GM19099 (cell line): ENCODE results near the gene BIRC2.

Experiments used
- POLR2A ChIP-seq: IDR thresholded peaks from 3 replicates; pipeline ENCODE4 v1.6.1; 2011; ENCODE audit warnings: low read depth; ENCODE audit not compliant: insufficient read length; ENCODE audit errors: extremely low read depth

BIRC2 gene

DNA sequence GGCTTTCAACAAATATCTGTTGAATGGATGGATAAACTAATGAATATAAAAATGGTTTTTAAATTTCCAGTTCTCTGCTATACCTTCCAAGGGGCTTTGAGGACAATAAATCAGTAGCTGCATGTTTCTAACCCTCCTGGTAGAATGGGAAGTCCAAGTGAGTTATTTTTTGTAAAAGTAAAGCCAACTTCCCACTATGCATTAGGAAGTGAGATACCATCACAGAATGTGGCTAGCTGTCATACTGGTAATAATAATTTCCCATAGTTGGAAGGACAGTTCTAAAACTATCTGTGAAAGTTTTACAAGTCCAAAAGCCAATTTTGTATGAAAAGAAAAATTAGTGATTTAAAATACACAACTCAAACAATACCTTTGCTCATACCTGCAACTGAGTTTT lies 55.5 kb downstream of the BIRC2 start:
- TF ChIP-seq POLR2A, result no peak

DNA sequence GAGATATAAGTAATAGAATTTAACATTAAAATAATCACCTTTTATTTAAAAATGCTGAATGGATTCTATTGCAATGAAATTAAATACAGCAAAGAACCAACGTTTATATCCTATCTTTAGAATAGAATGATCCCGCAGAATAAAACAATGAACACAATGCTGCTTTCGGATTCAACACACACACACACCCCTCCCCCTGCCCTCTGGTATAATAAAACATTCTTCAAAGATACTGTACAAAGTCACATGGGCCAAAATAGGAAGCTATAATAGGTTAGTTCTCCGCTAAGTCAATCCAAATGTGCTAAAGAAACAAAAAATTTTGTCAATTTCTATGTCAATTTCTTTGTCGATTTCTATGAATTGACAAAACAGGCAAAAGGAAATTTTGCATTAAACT lies 58.5 kb downstream of the BIRC2 start:
- TF ChIP-seq POLR2A, result no peak

DNA sequence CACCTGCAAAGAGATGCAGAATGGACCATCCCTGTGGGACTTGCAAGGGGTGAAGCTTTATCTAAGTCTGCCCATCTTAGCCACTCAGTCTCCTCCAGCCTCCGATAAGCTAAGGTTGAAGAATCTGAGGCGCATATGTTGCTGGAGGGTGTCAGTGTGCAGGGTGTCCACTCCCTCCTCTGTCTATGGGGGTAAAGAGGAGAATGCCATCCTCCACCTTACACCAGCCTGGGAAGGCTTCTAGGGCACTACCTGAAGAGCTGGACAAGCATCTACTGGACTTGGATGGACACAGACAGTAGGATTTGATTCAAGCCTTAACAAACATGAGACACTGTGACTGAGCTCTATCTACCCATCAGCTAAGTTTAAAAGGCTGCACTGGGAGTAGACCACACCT lies 59.1 kb downstream of the BIRC2 start:
- no peak for TF ChIP-seq POLR2A

DNA sequence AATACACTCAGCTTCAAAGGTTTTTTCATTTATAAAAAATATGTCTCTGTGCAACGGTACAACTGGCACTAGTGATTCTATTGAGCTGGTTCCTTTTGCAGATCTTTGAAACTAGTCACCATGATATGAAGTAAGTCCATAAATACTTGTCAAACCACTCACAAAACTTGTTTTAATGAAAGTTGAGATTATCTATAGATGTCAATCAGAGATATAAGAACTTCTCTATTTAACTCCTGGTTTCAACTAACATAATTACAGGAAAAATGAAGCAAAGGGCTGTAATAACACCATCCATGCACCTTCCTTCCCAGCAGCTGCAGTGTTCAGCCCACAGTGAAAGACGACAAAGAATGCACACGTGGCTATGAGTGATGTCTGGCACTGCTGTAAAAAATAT lies 60.9 kb downstream of the BIRC2 start:
- no peak for TF ChIP-seq POLR2A

DNA sequence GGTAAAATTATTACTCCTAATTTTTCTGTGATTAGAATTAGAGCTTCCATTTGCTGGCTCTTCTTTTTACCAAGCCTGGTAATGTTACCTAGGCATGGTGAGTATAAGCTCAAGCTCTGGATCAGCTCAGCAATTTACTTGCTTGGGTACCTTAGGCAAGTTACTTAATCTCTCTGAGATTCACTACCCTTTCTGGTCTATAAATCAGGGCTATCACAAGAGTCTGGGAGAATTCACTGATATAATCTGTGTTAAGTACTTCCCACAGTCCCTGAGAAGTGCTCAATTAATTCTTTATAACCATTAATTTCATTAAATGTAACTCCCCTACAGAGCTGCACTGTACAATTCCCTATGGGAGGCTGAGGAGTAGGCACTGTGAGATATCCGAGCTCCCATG lies 61.3 kb downstream of the BIRC2 start:
- no peak for TF ChIP-seq POLR2A

DNA sequence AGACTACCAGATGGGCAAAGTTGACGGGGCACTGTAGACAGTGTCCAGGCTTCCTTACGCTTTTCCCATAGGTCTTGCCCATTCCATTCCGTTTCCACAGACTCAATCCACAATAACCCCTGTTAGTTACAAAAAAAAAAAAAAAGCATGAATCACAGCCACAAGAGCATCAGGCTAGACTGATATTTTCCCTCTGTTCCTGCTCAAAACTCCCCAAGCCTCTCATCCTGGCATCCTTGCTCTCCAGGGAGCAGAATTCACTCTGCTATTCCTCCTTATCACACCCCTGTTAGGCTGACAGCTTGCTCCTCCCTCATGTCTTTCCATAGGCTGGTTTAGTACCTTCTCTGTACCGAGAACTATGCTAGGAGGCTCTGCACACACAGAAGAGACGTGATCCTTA lies 63.4 kb downstream of the BIRC2 start:
- TF ChIP-seq POLR2A, result no peak

DNA sequence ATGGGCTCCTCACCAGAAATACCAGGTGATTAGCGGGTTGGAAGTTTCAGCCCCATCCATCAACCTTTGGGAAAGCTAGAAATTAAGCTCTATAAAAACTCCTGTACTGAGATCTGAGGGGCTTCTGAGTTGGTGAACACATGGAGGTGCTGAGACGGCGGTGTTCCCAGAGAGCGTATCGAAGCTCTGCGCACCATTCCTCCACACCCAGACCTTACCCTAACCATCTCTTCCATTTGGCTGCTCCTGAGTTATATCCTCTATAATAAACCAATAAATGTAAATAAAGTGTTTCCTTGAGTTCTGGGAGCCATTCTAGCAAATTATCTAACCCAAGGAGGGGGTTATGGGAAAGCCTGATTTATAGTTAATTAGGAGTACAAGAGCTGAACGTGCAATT lies 64.1 kb downstream of the BIRC2 start:
- no peak for TF ChIP-seq POLR2A

DNA sequence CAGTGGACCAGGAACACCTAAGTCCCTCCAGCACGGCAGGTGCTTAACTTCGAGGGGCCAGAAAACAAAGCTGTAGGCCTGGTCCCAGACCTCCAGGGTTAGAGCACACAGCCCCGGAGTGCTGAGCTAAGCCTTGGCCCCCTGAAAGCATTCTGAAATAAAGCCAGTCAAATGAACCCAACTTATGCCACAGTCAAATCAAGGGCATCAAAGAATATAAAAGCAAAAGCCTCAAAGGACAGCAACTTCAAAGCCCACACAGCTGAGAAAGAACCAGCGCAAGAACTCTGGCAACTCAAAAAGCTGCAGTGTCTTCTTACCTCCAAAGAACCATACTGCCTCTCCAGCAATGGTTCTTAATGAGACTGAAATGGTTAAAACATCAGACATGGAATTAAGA lies 66.5 kb downstream of the BIRC2 start:
- TF ChIP-seq POLR2A, result no peak

DNA sequence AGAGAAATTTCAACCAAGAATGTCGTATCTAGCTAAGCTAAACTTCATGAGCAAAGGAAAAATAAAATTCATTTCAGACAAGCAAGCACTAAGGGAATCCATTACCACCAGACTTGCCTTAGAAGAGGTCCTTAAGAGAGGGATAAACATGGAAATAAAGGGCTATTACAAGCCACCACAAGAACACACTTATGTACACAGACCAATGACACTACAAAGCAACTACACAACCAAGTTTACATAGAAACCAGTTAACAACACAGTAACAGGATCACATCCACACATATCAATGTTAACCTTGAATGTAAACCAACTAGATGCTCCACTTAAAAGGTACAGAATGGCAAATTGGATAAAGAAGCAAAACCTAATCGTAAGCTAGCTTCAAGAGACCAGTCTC lies 67.5 kb downstream of the BIRC2 start:
- TF ChIP-seq POLR2A, result no peak

DNA sequence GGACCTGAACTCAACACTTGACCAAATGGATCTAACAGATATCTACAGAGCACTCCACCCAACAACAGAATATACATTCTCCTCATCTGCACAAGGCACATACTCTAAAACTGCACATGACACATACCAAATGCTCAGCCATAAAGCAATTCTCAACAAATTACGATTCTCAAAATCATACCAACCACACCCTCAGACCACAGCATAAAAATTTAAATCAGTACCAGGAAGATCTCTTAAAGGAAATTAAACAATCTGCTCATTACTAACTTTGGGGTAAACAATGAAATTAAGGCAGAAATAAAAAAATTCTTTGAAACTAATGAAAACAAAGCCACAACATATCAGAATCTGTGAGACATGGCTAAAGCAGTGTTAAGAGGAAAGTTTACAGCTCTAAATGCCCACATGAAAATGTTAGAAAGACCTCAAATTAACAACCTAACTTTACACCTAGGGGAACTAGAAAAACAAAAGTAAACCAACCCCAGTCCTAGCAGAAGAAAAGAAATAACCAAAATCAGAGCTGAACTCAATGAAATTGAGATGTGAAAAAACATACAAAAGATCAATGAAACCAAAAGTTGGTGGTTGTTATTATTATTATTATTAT lies 68.4 kb downstream of the BIRC2 start:
- no peak for TF ChIP-seq POLR2A

DNA sequence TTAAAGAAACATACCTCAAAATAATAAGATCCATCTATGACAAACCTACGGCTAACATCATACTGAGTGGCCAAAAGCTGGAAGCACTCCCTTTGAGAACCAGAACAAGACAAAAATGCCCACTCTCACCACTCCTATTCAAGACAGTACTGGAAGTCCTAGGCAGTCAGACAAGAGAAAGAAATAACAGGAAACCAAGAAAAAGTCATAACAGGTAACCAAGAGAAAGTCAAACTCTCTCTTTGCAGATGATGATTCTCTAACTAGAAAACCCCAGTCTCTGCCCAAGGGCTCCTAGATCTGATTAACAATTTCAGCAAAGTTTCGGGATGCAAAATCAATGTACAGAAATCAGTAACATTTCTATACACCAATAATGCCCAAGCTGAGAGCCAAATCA lies 70.0 kb downstream of the BIRC2 start:
- TF ChIP-seq POLR2A, result no peak

DNA sequence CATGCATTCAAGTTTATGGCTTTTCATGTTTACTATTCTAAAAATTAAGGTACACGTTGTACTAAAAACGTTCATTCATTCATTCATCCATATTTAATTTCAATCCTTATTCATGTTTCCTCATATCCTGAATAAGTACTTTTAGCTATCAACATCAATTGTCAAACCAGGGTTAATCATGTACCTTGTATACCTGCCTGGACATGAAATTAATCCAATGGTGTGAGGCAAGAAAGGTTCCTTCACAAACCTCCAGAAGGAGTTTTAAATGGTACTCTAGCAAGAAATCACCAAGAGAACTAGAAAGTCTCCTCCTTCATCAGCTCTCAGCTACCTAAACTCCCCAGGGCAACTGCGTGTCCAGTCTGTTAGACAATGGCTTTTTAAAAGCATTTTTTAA lies 72.2 kb downstream of the BIRC2 start:
- no peak for TF ChIP-seq POLR2A

DNA sequence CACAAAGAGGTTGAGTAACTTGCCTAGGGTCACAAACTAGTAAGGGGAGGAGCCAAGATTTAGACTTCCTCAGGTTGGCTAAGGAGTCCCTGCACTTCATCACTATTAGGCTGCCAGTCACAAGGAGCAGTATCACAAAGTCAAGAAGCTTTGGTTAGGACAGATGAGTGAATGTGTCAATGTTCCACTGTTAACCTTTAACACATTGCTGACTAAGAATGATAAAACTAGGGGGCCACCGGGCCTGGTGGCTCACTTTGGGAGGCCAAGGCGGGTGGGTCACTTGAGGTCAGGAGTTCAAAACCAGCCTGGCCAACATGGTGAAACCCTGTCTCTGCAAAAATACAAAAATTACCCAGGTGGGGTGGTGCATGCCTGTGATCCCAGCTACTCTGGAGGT lies 73.5 kb downstream of the BIRC2 start:
- TF ChIP-seq POLR2A, result no peak

DNA sequence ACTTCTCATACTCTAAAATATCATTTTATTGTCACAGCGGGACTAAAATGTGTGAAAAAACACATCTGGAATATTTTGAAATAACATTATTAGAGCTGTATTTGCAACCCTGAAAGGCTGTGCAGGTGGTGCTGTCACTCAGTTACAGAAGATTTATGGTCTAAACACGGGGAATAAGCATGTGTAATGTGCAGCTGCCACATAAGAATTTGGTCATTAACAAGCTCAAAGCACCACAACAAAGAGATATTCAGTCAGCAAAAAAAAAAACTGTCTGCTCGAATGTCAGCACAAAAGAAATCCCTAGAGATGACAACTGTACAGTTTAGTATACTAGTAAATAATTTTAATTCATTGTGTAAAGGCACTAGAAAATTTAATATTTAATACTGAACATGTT lies 74.2 kb downstream of the BIRC2 start:
- TF ChIP-seq POLR2A, result no peak

DNA sequence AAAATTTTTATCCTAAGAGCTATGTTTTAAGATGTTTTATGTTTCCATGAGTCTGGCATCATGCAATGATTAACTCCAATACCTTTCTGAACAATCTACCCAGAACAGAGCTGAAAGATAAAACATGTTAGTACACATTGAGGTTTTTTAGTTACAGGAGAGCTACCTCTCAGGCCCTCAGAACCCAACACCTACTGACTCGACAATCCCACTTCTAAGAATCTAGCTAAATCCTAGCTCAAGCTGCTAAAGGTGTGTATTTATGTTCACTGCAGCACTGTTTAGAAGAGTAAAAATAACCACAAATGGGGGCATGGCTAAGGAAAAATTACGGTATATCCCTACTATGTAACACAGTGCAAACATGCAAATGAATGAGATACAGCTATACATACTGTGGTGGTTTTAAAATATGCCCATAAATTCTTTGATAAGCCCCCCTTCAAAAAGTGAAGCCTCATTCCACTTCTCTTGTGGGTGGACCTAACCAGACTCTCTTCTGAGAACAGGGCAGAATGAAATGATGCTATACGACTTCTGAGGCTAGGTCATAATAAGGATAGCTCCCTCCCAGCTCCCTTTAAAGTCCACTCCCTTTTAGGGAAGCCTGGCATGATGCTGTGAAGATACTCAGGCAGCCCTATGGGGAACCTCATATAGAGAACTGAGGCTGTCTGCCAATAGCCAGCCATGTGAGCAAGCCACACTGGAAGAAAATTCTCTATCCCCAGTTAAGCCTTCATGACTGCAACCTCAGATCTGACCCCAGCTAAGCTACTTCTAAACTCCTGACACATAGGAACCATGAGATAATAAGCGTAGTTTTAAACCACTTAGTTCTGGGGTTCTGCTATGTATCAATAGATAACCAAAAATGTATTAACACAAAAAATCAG lies 76.1 kb downstream of the BIRC2 start:
- TF ChIP-seq POLR2A, result no peak

DNA sequence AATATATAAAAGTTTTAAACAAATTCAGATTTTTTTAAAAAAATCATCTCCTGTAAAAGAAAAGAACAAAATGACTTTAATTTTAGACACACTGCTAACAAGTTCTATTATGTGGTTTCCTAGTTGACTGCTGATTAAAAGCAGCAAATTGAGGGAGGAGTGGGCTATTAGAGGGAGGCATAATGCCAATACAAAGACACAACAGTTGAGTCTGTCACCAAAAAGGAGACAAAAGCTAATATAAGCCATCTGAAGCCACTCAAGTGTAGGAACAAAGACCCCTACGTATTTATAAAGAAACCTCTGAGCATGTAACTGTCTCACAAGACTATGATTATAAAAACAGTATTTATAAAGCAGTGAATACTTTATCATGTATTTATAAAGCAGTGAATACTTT lies 76.9 kb downstream of the BIRC2 start:
- no peak for TF ChIP-seq POLR2A
